K562 (cell line): Measurements from ENCODE around the gene RPL18A.
A peak's percentile ranks its signal among the peaks of the same experiment; 100 is the strongest.

Experiments
- CREM ChIP-seq: IDR thresholded peaks from 2 replicates; pipeline ENCODE4 v1.6.1; 2014; ENCODE audit warnings: antibody characterized with exemption, low read depth
- DDX20 ChIP-seq: fragments of 450-650 bp; IDR thresholded peaks from 2 replicates; pipeline ENCODE4 v1.6.1; 2016; ENCODE audit warnings: missing genetic modification characterization, low read depth, mild to moderate bottlenecking, missing compliant biosample characterization, moderate library complexity
- EP300 ChIP-seq: IDR thresholded peaks from 2 replicates; pipeline ENCODE4 v1.6.1; 2012; ENCODE audit warnings: low read length, improper control_type of control experiment
- HEY1 ChIP-seq: fragments of 250-450 bp; sonication (Bioruptor Pico); IDR thresholded peaks from 2 replicates; pipeline ENCODE4 v1.5.0; 2020; ENCODE audit warnings: mild to moderate bottlenecking, moderate library complexity, borderline replicate concordance
- JUNB ChIP-seq: fragments of 450-650 bp; formaldehyde crosslinking; conservative IDR thresholded peaks from 2 replicates; pipeline ENCODE4 v1.4.0; 2020; ENCODE audit warnings: mild to moderate bottlenecking
- KDM1A ChIP-seq, 2 experiments: fragments of 450-650 bp; IDR thresholded peaks; 2 replicates each; pipeline ENCODE4 v1.6.1; 2016; ENCODE audit warnings: mild to moderate bottlenecking in 2 of 2
- SLC30A9 ChIP-seq: fragments of 250-450 bp; sonication (Bioruptor Pico); IDR thresholded peaks from 2 replicates; pipeline ENCODE4 v1.8.0; 2022; ENCODE audit warnings: mild to moderate bottlenecking, moderate library complexity
- TRIM24 ChIP-seq, 2 experiments: fragments of 450-650 bp; IDR thresholded peaks; 2 replicates each; pipeline ENCODE4 v1.6.1; 2016
- ZNF79 ChIP-seq: fragments of 250-450 bp; sonication (Bioruptor Pico); IDR thresholded peaks from 2 replicates; pipeline ENCODE4 v1.4.0; 2020; ENCODE audit warnings: low read depth, mild to moderate bottlenecking, moderate library complexity
- TF ChIP-seq, protein P1 (sequence below), 3 experiments: IDR thresholded peaks in 2 of 3; conservative IDR thresholded peaks in 1 of 3; 2 replicates each; pipeline ENCODE4 v1.5.1; 2011 to 2012; ENCODE audit warnings: low read length in 3 of 3, mild to moderate bottlenecking in 3 of 3, control low read depth in 2 of 3, improper control_type of control experiment in 1 of 3, inconsistent platforms in 1 of 3, low read depth in 1 of 3, mixed read lengths in 1 of 3, moderate library complexity in 1 of 3; ENCODE audit not compliant: insufficient read depth in 2 of 3

DNA sequence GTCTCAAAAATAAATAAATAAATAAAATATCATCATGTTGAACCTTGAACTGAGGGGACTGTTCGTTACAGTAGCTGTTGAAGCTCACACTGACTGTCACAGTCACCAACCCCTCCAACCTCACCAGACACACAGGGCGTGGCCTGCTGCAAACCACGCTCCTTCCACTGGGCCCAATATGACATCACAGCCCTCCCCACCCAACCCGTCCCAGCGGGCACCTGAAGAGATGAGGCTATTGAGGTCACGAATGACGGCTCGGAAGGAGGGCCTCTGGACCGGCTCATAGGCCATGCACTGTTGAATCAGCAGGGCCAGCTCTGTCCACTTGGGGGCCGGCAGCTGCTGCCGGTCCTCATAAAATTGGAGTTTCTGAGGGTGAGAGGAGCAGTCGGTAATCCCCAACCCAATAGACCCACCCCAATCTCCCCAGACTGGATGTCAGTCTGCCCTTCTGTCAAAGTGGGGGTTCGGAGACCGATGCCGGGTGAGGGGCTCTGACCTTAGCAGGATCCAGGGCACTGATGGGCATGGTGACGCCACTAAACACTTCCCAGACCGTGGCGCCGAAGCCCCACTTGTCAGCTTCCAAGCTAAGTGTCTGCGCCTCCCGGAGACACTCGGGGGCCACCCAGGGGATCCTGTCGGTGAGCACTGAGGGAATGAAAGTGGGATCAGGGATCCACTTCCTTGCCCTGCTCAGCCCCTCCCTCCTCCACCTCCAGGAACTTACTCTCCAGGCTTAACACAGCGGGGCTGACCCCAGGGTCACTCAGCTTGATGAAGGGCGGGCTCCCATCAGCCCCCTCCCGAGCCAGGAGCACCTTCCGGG lies 25.1 kb upstream of the RPL18A start:
- TF ChIP-seq ZNF79, result no peak
- TF ChIP-seq EP300, result no peak
- no peak for TF ChIP-seq SLC30A9 (CRISPR knock-in tag)
- TF ChIP-seq HEY1 (CRISPR knock-in tag), result no peak
- TF ChIP-seq DDX20 (tag), result no peak
- TF ChIP-seq, protein P1, sequence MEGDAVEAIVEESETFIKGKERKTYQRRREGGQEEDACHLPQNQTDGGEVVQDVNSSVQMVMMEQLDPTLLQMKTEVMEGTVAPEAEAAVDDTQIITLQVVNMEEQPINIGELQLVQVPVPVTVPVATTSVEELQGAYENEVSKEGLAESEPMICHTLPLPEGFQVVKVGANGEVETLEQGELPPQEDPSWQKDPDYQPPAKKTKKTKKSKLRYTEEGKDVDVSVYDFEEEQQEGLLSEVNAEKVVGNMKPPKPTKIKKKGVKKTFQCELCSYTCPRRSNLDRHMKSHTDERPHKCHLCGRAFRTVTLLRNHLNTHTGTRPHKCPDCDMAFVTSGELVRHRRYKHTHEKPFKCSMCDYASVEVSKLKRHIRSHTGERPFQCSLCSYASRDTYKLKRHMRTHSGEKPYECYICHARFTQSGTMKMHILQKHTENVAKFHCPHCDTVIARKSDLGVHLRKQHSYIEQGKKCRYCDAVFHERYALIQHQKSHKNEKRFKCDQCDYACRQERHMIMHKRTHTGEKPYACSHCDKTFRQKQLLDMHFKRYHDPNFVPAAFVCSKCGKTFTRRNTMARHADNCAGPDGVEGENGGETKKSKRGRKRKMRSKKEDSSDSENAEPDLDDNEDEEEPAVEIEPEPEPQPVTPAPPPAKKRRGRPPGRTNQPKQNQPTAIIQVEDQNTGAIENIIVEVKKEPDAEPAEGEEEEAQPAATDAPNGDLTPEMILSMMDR (IDR thresholded peaks at IDR 0.05 in 2 of 3, conservative IDR thresholded peaks at IDR 0.05 in 1 of 3; ENCODE audit: insufficient read depth in 2 of 3, low read depth in 1 of 3, low read length in 3 of 3), result peak; percentile 28 to 40 (median 38); a peak in 5 of 6 replicates
- no peak for TF ChIP-seq TRIM24 (IDR thresholded peaks at IDR 0.05)
- no peak for TF ChIP-seq KDM1A (IDR thresholded peaks at IDR 0.05)
- no peak for TF ChIP-seq JUNB
- TF ChIP-seq CREM, result peak; percentile 64; the same call in 1 of the 2 replicates
